GM15510 (cell line): ENCODE data around the gene BPIFB2.

Experiments used
- POLR2A ChIP-seq: IDR thresholded peaks from 3 replicates; pipeline ENCODE4 v1.6.1; 2011; ENCODE audit warnings: borderline replicate concordance; ENCODE audit not compliant: insufficient read length; ENCODE audit errors: extremely low read depth

The BPIFB2 gene

GRCh38 chr20:33070111-33071053 lies 62.9 kb downstream of the BPIFB2 start:
- no peak for TF ChIP-seq POLR2A

GRCh38 chr20:33071198-33071597 lies 63.7 kb downstream of the BPIFB2 start:
- no peak for TF ChIP-seq POLR2A

GRCh38 chr20:33072362-33072761 lies 64.9 kb downstream of the BPIFB2 start:
- no peak for TF ChIP-seq POLR2A

- no peak for TF ChIP-seq POLR2A
Measured at GRCh38 chr20:33072813-33073212, 65.3 kb downstream of the BPIFB2 start.
